GM12872 (cell line): ENCODE measurements around the gene CHD1L.

ENCODE experiments used
- CTCF ChIP-seq: IDR thresholded peaks from 3 replicates; pipeline ENCODE4 v1.5.1; 2011; ENCODE audit warnings: low read depth, mild to moderate bottlenecking, low read length, moderate library complexity; ENCODE audit not compliant: insufficient read depth

The CHD1L gene

GRCh38 chr1:147209825-147210821, 32.4 kb upstream of the CHD1L start:
- no peak for TF ChIP-seq CTCF

- TF ChIP-seq CTCF, result no peak
These were observed 31.5 kb upstream of the CHD1L start for GRCh38 chr1:147210987-147211386.

- no peak for TF ChIP-seq CTCF
These were observed 30.9 kb upstream of the CHD1L start for GRCh38 chr1:147211577-147211976.

GRCh38 chr1:147213271-147213670, 29.2 kb upstream of the CHD1L start:
- TF ChIP-seq CTCF, result no peak

- no peak for TF ChIP-seq CTCF
These were observed 28.2 kb upstream of the CHD1L start for GRCh38 chr1:147214325-147214724.

- TF ChIP-seq CTCF, result no peak
These were observed 27.5 kb upstream of the CHD1L start for GRCh38 chr1:147214842-147215539.

- no peak for TF ChIP-seq CTCF
These were observed 27.0 kb upstream of the CHD1L start for GRCh38 chr1:147215540-147215916.
